Smooth muscle cell (in vitro differentiated cells): ENCODE data around the gene ABCA7. TPM values are rescaled to one million over a fixed set of nuclear protein-coding genes. Genes with fewer than 3 reads are reported as not detected.

ENCODE experiments used
- DNase-seq: peaks from one replicate; lab custom pipeline; 2025; ENCODE audit not compliant: unreplicated experiment; lab: John Stamatoyannopoulos, UW
- H2AFZ ChIP-seq: fragments of 200-600 bp; sonication (generic); 2 replicates; pipeline ENCODE4 v1.6.0; 2016; ENCODE audit warnings: antibody characterized with exemption, low read depth, mild to moderate bottlenecking
- H3F3A ChIP-seq: fragments of 200-600 bp; sonication (generic); 2 replicates; pipeline ENCODE4 v1.6.0; 2017; ENCODE audit warnings: antibody characterized with exemption, low read depth
- H3K27ac ChIP-seq: fragments of 200-600 bp; sonication (generic); 2 replicates; pipeline ENCODE4 v1.5.1; 2016; ENCODE audit warnings: low read depth, mild to moderate bottlenecking
- H3K27me3 ChIP-seq: fragments of 200-600 bp; sonication (generic); 2 replicates; pipeline ENCODE4 v1.6.1; 2016; ENCODE audit warnings: low read depth, mild to moderate bottlenecking
- H3K36me3 ChIP-seq: fragments of 200-600 bp; sonication (generic); 2 replicates; pipeline ENCODE4 v1.5.1; 2016; ENCODE audit warnings: low read depth
- H3K4me1 ChIP-seq: fragments of 200-600 bp; sonication (generic); 2 replicates; pipeline ENCODE4 v1.5.1; 2016; ENCODE audit warnings: low read depth
- H3K4me2 ChIP-seq: fragments of 200-600 bp; sonication (generic); 2 replicates; pipeline ENCODE4 v1.6.0; 2016; ENCODE audit warnings: mild to moderate bottlenecking
- H3K4me3 ChIP-seq: fragments of 200-600 bp; sonication (generic); 2 replicates; pipeline ENCODE4 v1.5.1; 2016; ENCODE audit warnings: mild to moderate bottlenecking
- H3K79me2 ChIP-seq: fragments of 200-600 bp; sonication (generic); 2 replicates; pipeline ENCODE4 v1.6.0; 2016; ENCODE audit warnings: low read depth, mild to moderate bottlenecking
- H3K9ac ChIP-seq: fragments of 200-600 bp; sonication (generic); 2 replicates; pipeline ENCODE4 v1.6.0; 2016; ENCODE audit warnings: low read depth
- H3K9me3 ChIP-seq: fragments of 200-600 bp; sonication (generic); replicated peaks from 2 replicates; pipeline ENCODE4 v1.5.1; 2016; ENCODE audit warnings: low read depth
- H4K20me1 ChIP-seq: fragments of 200-600 bp; sonication (generic); 2 replicates; pipeline ENCODE4 v1.6.0; 2016; ENCODE audit warnings: low read depth
- WGBS: methylation state at CpG from one replicate; pipeline ENCODE4 v1.1.7; 2016; ENCODE audit warnings: low lambda C conversion rate; 5-methylcytosine and 5-hydroxymethylcytosine counted together
- polyA plus RNA-seq: library from polyadenylated mRNA; unstranded; fragments of >200 nt; fragmentation: Nextera tagmentation; extraction: Ambion mirVana; gene quantifications from 2 replicates; pipeline ENCODE4 v1.2.1, GENCODE V29; 2016
- total RNA-seq: library from RNA; depleted of rRNA; stranded (reverse); fragments of >200 nt; gene quantifications from 2 replicates; pipeline ENCODE4 v1.2.3, GENCODE V29; 2014
- TF ChIP-seq, protein P1 (sequence below): fragments of 200-600 bp; sonication (generic); IDR thresholded peaks from 2 replicates; pipeline ENCODE4 v1.5.1; 2017; ENCODE audit warnings: borderline replicate concordance, mild to moderate bottlenecking, antibody characterized with exemption; ENCODE audit not compliant: insufficient read depth, poor library complexity, severe bottlenecking

ABCA7 gene
- total and polyA plus RNA-seq, 2 experiments from 2014 or later: 4.1 to 11.8 TPM

DNA sequence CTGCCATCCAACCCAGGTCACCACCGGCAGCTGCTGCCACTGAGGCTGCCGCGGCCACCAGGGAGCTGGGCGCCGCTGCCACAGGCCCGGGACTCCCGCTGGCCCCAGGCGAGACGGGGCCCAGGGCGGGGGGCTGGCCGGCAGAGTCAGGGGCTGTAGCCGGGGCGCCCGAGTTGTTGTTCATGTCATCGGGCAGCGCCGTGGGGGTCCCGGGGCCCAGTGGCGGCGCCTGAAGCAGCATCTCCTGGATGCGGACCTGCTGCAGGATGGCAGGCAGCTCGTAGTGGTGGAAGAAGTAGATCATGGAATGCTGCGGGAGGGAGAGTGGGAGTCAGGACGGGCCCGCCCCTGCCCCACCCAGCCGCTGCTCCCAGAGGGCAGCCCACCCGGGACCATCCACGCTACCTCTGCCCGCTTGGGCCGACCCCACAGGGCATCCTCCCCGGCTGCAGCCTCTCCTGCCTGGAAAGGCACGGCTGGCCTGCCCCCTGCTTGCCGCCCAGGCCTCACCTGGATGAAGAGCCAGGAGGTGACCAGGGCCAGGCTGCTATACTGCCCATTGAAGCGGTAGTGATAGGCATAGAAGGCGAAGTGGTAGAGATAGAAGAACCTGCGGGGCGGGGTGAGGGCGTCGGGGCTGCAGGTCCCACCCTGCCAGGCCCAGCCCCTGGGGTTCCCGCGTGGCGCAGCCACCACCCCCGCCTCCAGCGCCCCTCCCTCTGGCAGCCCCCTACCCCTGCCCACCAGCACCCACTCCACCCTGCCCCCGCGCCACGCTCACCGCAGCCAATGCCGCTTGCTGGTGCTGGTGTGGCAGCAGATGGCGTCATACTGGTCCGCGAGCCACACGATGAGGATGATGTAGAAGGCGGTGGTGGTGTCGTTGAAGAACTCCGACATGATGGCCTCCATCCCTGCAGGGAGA lies 29.1 kb upstream of the ABCA7 start:
- Histone ChIP-seq H3K79me2 (peaks cover 30% of the 10 kb centered on the region), H3K36me3 (no peaks in the 10 kb centered on the region), H2AFZ (no peak overlapping the region), H3K4me3 (no peak overlapping the region), H3K4me1 (peaks cover 3% of the 10 kb centered on the region), H3K27ac (no peak overlapping the region), H3F3A (no peaks in the 10 kb centered on the region), H3K27me3 (no peaks in the 10 kb centered on the region), H4K20me1 (peaks cover 35% of the 10 kb centered on the region), H3K9me3 (no peaks in the 10 kb centered on the region), H3K4me2 (no peak overlapping the region), H3K9ac (no peak overlapping the region)
- WGBS: 96% methylated on average over 35 of the region's 56 CpGs
- no peak for DNase-seq
- TF ChIP-seq, protein P1, sequence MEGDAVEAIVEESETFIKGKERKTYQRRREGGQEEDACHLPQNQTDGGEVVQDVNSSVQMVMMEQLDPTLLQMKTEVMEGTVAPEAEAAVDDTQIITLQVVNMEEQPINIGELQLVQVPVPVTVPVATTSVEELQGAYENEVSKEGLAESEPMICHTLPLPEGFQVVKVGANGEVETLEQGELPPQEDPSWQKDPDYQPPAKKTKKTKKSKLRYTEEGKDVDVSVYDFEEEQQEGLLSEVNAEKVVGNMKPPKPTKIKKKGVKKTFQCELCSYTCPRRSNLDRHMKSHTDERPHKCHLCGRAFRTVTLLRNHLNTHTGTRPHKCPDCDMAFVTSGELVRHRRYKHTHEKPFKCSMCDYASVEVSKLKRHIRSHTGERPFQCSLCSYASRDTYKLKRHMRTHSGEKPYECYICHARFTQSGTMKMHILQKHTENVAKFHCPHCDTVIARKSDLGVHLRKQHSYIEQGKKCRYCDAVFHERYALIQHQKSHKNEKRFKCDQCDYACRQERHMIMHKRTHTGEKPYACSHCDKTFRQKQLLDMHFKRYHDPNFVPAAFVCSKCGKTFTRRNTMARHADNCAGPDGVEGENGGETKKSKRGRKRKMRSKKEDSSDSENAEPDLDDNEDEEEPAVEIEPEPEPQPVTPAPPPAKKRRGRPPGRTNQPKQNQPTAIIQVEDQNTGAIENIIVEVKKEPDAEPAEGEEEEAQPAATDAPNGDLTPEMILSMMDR: no peak

DNA sequence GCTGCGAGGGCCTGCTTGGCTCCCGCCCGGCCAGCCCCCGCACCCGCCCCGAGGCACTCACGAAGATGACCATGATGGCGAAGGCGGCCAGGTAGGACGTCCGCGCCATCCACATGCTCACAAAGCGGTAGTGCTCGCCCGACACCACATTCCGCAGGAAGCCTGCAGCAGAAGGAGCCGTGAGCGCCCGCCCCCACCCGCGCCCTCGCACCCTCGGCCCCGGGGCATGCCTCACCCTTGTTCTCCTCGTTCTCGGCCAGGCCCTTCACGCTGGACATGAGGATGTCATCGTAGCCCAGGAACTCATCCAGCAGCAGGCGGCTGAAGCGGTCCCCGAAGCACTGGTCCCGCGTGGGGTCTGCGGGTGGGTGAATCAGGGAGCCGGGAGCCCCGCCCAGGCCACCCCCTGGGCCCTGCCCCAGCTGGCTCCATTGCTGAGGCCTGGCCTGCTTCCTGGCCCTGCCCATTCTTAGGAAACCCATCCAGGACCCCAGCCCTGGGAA lies 28.0 kb upstream of the ABCA7 start:
- no peak overlapping the region for H3K4me2 ChIP-seq
- DNase-seq: no peak
- H3K9ac ChIP-seq: no peak overlapping the region
- H3F3A ChIP-seq: no peaks in the 10 kb centered on the region
- no peaks in the 10 kb centered on the region for H3K36me3 ChIP-seq
- TF ChIP-seq, protein P1: no peak
- peaks cover 45% of the 10 kb centered on the region for H4K20me1 ChIP-seq
- WGBS: 96% methylated on average over 20 of the region's 36 CpGs
- no peaks in the 10 kb centered on the region for H3K9me3 ChIP-seq
- no peak overlapping the region for H2AFZ ChIP-seq
- H3K4me3 ChIP-seq: no peak overlapping the region
- peaks cover 40% of the 10 kb centered on the region for H3K79me2 ChIP-seq
- no peaks in the 10 kb centered on the region for H3K27me3 ChIP-seq
- no peak overlapping the region for H3K27ac ChIP-seq
- H3K4me1 ChIP-seq: peaks cover 7% of the 10 kb centered on the region

DNA sequence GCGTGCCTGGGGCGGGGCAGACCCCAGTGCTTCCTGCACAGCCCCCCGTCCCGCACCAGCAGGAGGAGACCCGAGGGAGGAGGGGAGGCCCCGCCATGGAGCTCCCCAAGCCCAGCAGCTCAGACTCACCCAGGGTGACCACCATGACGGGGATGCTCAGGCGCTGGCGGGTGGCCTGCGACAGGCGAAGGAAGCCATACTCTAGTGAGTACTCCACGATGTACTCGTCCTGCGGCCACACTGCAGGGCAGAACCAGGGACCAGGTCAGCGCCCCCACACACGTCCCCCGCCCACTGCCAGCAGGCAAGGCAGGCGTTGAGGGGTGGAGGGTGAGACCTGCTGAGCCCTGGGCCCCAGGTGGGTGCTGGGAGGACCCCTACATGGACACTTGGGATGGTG lies 27.6 kb upstream of the ABCA7 start:
- no peak for DNase-seq
- Histone ChIP-seq H3K27me3 (no peaks in the 10 kb centered on the region), H3K4me3 (no peak overlapping the region), H3K4me2 (no peak overlapping the region), H3K27ac (no peak overlapping the region), H2AFZ (no peak overlapping the region), H3K36me3 (no peaks in the 10 kb centered on the region), H3K79me2 (peaks cover 44% of the 10 kb centered on the region), H3F3A (no peaks in the 10 kb centered on the region), H4K20me1 (peaks cover 50% of the 10 kb centered on the region), H3K9ac (no peak overlapping the region), H3K9me3 (no peaks in the 10 kb centered on the region), H3K4me1 (peaks cover 11% of the 10 kb centered on the region)
- WGBS: 98% methylated on average over 17 of the region's 18 CpGs
- TF ChIP-seq, protein P1: no peak

DNA sequence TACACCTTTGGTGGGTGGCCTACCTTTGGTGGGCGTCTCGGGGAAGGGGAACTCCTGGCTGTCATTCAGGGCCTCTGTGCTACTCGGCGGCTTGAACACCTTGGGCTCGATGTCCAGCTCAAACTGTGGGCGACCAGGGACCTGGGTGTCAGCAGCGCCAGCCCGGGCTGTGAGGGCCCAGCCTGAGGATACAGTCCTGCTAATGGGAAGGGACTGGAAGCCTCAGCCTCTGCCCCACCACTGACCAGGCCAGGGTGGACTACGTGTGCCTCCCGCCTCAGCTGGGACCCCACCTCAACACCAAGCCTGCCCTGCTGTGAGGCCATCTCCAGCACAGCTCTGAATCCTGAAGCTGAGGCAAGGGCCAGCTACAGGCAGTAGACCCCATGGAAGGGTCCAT lies 26.7 kb upstream of the ABCA7 start:
- Histone ChIP-seq H3K9me3 (no peaks in the 10 kb centered on the region), H3K4me3 (no peak overlapping the region), H3K4me1 (peaks cover 16% of the 10 kb centered on the region), H3K36me3 (no peaks in the 10 kb centered on the region), H4K20me1 (peaks cover 59% of the 10 kb centered on the region), H3K4me2 (no peak overlapping the region), H3K27me3 (no peaks in the 10 kb centered on the region), H3K27ac (no peak overlapping the region), H3K9ac (no peak overlapping the region), H3K79me2 (peaks cover 52% of the 10 kb centered on the region), H2AFZ (no peak overlapping the region), H3F3A (no peaks in the 10 kb centered on the region)
- 95% methylated on average over 10 of the region's 10 CpGs for WGBS
- no peak for DNase-seq
- TF ChIP-seq, protein P1: no peak
